EH (cell line): ENCODE results near the gene PTPN1.
"Not testable (repeated sequence)": the region's sequence is repeated elsewhere in the genome, so short reads cannot be mapped to it uniquely, and the experiment has no call there.

Experiments used
- DNase-seq: peaks from one replicate; pipeline ENCODE4 v3.0.0-alpha.2; 2015; ENCODE audit warnings: low read depth

PTPN1 gene

DNA sequence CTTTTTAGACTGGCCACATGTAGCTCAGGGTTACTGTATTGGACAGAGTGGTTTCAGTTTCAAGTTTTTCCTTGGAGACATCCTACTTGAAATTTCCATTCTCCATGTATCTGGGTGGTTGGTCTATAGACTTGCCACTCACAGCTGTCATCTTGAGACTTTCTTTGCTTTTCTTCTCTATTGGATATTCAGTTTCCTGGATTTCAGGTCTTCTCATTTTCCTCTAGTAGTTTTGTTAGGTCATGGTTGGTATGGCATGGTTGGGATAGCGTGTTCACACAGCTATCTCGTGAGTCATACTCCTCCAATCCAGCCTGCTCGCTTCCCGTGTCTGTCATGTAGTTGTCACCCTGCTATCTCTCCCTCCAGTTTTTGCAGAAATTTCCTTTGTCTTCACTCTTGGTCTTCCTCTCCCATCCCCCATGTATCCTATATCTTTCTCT lies 48.3 kb downstream of the PTPN1 start:
- DNase-seq = peak; percentile 94

- no peak for DNase-seq
These were observed 49.0 kb downstream of the PTPN1 start for GRCh38 chr20:50559149-50559548.

- DNase-seq = no peak
These were observed 49.9 kb downstream of the PTPN1 start for GRCh38 chr20:50559856-50560638.

DNA sequence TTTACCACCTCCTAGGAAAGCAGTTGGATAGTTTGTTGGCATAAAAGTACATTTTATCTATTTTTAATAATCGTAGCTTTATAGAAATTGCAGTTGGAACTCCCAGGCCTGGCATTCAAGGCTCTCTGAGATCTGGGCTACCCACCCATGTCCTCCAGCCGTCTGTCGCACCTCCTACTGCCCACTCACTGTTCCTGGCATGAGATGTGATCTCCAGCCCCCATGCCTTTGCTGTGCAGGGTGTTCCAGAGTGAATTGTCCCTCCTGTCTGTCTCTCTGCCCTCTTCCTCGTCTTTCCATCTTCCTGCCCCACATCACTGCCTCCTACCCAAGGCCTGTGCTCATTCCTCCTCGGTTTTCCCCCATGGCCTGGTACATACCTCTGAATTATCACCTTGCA lies 50.7 kb downstream of the PTPN1 start:
- no peak for DNase-seq

DNA sequence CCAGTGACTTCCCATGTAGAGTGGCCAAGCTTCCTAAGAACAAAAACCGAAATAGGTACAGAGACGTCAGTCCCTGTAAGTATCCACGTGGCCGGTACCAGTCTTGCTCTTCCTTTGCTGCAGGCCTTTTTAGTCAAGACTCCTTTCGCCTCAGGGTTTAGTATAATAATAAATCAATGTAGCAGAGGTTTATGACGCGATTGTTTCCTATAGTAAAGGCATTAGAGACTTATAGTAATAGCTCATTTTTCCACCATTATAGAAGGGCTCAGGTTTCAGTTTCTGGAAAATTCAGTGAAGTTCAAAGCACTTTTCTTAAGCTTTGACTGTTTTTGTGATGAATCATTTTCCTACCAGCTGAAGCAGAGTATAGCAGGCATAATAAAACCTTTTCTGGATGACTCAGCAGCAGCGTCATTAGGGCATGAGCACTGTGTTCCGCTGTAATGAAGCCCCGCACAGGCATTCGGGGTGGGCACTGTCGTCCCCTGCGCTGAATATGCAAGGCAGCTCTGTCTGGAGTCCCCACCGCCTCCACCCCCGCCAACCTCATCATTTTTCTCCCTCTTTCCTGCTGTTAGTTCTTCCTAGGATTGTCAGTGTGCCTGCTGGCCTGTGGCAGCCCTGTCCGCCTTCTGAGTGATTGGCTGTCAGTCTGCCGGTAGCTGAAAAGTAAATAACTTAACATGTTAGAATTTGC lies 51.3 kb downstream of the PTPN1 start:
- peak; percentile 97 for DNase-seq

DNA sequence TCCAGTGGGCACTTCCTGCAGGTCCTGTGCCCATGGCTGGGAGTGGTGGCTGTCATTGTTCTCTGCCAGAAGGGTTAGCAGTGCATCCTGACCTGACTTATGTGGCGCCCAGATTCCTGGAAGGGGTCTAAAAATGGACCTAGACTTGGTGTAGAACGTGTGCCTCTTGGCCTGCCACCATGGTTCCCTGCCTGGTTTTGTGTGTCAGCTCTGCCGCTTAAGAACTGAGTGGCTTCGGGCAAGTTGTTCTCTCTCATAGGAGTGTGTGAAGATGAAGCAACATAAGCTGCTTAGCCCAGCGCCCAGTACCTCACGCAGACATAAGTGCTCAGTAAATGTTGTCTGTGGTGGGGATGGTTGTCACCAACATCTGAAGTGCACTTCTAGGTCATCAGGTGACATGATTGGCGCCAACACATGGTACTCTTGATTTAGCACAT lies 52.1 kb downstream of the PTPN1 start:
- DNase-seq = no peak

- no peak for DNase-seq
These were observed 53.2 kb downstream of the PTPN1 start for GRCh38 chr20:50563133-50563944.

DNA sequence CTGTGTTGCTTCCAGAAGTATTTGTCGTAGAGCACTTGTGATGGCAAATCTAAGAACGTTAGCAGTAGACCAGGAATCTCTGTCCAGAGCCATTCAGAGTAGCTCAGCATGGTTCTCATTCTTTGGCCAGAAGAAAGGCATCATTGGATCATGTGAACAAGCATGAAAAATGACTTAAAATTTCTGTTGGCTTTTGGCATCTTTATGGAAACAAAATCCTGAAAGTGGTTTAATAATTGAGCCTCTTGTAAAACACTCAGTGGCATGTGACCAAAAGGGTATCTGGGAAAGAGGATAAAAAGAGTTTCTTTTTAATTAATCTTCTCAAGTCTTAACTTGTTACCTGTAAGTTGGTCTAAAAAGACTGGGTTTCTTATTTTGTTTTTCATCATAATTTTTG lies 55.2 kb downstream of the PTPN1 start:
- DNase-seq = no peak

DNA sequence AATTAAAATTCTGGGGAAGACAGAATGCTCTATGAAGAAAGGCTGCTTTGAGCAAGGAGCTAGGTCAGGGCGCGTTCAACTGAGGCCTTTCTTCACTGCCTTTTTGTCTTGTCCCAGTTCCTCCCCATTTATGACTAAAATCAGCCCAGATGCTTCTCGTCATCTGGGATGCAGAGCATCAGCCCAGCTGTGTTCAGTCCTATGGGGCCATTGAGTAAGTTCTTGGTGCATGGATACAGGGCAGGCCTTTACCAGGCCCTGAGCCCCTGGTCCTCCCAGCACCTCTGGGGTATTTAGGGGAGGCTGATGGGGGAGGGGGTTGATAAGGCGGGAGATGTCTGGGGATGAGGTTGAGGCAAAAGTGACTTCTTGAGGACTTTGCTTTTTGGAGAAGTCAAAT lies 55.7 kb downstream of the PTPN1 start:
- no peak for DNase-seq

GRCh38 chr20:50567860-50568548 lies 57.8 kb downstream of the PTPN1 start:
- DNase-seq = no peak

- DNase-seq = no peak
These were observed 58.4 kb downstream of the PTPN1 start for GRCh38 chr20:50568549-50568942.

GRCh38 chr20:50569487-50569863 lies 59.3 kb downstream of the PTPN1 start:
- not testable (repeated sequence) for DNase-seq

DNA sequence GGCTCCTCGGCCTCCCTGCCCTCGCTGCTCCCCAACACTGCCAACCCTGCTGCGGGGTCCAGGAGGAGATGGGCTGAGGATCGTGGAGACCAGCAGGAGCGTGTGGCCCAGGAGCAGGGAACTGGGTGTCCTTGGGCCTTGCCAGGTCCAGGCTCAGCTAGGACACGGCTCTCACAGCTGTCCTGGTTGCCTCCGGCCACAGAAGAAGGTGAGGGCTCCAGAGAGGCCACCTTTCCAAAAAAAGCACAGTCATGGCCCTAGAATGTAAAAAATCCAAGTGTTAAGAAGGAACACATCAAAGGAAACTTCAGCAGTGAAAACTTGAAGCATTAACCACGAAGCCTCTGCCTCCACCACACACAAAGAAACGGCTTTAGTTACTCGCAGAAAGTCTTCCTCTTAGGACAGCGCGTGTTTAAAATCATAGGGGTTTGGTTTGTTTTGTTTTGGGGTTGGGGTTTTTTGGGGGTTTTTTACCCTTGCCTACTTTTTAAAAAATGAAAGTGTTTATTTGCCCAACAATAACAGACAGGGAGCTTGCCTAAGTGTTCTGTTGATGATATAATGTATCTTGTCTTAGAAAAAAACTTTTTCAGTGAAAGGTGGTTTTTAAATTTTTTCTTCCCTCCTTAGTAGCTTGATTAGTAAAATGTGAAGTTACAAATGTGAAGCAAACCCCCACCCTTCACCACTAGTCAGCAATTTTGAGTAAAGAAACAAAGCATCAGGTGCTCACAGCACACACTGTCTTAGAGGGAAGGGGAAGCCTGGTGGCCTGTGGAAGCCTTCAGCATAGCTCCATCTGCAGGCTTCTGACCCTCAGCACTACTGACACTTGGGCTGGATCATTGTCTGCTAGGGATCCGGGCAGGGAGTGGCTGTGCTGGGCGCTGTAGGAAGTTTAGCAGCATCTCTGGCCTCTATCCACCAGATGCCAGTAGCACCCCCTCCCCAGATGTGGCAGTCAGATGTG lies 60.0 kb downstream of the PTPN1 start:
- DNase-seq = peak; percentile 43

GRCh38 chr20:50571466-50571865 lies 61.3 kb downstream of the PTPN1 start:
- no peak for DNase-seq

DNA sequence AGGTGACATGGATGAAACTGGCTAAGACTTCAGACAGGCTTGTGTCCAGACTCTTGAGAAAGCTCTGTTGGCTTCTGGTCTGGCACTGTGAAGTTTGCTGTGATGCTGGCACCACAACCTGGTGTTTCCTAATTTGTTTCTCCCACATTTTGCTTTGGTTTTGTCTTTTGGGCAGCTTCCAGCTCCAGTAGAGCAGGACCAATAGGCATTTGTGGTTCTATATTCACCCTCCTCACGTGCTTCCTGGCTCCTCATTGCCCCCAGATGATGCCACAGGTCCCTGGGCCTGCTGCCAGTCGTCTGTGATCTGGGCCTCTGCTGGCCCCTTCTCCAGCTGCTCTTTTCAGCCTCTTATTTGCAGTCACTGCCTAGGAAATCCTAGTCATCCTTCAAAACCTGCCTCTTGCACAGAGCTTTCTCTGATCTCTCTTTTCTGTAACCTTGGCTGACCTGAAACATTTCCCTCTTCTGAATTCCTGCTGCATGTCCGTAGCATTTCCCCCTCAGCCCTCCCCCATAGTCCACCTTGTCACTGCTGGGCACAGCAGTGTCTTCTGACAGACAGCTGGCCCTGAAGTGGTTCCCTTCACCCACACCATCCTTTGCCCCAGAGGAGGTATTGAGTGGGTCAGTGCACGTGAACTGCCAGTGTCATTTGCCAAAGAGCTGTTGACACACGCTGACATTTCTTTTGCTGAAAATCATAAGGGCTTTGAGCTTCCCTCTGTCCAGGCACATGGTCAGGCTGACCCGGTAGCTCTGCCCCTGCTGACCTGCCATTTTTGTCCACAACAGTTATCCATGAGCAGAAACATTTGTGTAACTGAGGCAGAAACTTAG lies 63.0 kb downstream of the PTPN1 start:
- DNase-seq = peak; percentile 77

DNA sequence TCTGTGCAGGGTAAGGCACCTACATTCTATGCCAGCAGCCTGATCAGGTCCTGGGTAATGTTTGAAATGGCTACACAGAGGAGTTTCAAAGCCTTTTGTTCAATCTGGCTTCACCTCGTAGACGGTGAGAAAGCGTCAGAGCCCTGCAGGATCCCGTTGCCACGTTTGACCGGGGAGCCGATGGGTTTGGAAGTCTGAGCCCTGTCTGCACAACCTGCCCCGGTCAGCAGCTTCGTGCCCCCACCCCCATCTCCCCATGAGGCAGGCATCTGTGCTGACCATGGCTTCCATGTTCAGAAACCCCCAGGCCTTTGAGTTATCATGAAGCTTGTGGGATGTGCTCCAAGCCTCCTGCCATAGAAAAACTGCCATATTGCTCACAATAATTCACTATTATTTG lies 63.9 kb downstream of the PTPN1 start:
- DNase-seq = no peak

DNA sequence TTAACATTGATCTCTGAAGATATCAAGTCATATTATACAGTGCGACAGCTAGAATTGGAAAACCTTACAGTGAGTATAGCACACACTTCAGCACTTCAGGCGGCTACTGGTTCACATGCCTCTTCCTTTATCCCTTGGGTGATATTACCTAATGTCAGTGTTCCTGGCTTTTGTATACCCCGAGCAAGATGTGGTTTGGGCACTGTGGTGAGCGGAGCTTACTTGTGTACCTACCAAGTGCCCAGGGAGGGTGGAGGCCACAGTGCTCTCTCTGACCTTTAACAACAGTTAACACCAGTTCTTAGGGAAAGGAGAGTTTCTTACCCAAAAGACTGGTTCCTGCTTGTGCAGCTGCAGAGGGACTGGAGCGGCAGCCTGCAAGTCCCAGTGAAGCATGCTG lies 64.4 kb downstream of the PTPN1 start:
- DNase-seq = no peak

GRCh38 chr20:50575865-50576720 lies 65.9 kb downstream of the PTPN1 start:
- DNase-seq = peak; percentile 71
